Neuron (in vitro differentiated cells): Measurements from ENCODE around the gene KAT5.
A peak's percentile ranks its signal among the peaks of the same experiment; 100 is the strongest.
"Not testable (repeated sequence)": the region's sequence is repeated elsewhere in the genome, so short reads cannot be mapped to it uniquely, and the experiment has no call there.

Source experiments
- H2AFZ ChIP-seq: one replicate; pipeline ENCODE4 v1.6.1; 2013; ENCODE audit warnings: low read depth, mild to moderate bottlenecking, inconsistent platforms, low read length, moderate library complexity
- H3K27me3 ChIP-seq: one replicate; pipeline ENCODE4 v1.6.1; 2013; ENCODE audit warnings: low read length; ENCODE audit not compliant: insufficient read depth
- H3K36me3 ChIP-seq: one replicate; pipeline ENCODE4 v1.6.1; 2013; ENCODE audit warnings: low read length; ENCODE audit not compliant: insufficient read depth
- H3K4me1 ChIP-seq: one replicate; pipeline ENCODE4 v1.6.1; 2013; ENCODE audit warnings: low read length; ENCODE audit not compliant: insufficient read depth
- H3K4me3 ChIP-seq: 2 replicates; pipeline ENCODE4 v1.5.1; 2013; ENCODE audit warnings: mild to moderate bottlenecking, low read length, moderate library complexity
- H3K9me3 ChIP-seq: one replicate; pipeline ENCODE4 v1.6.1; 2013; ENCODE audit warnings: low read length

The KAT5 gene

DNA sequence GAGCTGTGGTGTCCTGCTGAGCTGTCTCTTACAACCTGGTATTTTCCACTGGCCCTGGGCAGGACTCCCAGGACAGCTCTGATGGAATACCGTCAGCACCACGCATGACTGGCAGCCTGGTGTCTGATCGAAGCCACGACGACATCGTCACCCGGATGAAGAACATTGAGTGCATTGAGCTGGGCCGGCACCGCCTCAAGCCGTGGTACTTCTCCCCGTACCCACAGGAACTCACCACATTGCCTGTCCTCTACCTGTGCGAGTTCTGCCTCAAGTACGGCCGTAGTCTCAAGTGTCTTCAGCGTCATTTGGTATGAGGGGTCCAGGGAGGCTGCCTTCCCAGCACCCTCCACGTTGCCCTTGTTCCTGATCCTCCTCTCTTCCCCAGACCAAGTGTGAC is 2.4 kb downstream of the KAT5 start:
- H2AFZ ChIP-seq, result no peak overlapping the region
- no peaks in the 10 kb centered on the region for H3K27me3 ChIP-seq
- H3K4me1 ChIP-seq, result peaks cover 20% of the 10 kb centered on the region
- no peaks in the 10 kb centered on the region for H3K9me3 ChIP-seq
- peaks cover 61% of the 10 kb centered on the region for H3K36me3 ChIP-seq
- no peak overlapping the region for H3K4me3 ChIP-seq

DNA sequence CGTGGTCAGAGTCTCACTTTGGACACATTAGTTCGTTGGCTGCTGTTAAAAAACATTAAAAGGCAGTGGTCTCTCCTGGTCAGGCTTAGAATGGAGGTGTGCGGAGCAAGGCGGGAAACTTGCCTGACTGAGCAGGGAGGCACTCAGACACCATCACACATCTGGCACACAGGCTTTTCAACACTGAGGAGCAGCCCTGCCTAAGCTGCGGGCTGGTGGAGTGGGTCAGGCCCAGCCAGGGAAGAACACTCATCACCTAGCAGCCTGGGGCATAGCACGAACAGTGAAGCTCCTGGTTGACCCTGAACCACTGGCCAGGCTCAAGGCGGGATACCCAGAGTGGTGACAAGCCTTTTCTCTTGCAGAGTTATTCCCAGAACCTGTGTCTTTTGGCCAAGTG is 4.2 kb downstream of the KAT5 start:
- Histone ChIP-seq H3K4me1 (peaks cover 29% of the 10 kb centered on the region), H2AFZ (no peak overlapping the region), H3K27me3 (no peaks in the 10 kb centered on the region), H3K9me3 (no peaks in the 10 kb centered on the region), H3K36me3 (peaks cover 61% of the 10 kb centered on the region), H3K4me3 (no peak overlapping the region)

DNA sequence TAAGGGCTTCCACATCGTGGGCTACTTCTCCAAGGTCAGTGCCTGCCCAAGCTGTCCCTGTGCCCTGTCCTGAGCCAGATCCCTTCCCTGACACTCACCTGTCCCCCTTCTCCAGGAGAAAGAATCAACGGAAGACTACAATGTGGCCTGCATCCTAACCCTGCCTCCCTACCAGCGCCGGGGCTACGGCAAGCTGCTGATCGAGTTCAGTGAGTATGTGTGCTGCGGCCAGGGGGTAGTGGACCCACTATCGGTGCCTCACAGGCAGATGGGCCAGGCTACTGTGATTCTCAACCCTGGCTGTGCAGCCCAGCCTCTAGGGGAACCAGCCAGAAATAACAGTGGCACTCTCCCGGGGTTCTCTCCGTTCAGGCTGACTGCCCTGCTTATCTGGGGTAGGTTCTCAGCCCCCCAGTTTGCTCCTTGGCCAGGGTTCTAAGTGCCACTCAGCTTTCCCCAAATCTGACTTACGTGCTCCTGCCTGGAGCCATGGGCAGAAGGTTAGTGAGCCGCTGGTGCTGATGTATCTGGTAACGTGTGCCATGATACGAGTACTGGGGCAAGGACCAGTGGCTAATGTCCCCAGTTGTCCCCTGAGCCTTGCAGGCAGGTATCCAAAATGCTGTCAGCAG is 4.8 kb downstream of the KAT5 start:
- Histone ChIP-seq H3K9me3 (no peaks in the 10 kb centered on the region), H3K27me3 (no peaks in the 10 kb centered on the region), H3K4me1 (peaks cover 29% of the 10 kb centered on the region), H2AFZ (no peak overlapping the region), H3K36me3 (peaks cover 61% of the 10 kb centered on the region), H3K4me3 (no peak overlapping the region)

DNA sequence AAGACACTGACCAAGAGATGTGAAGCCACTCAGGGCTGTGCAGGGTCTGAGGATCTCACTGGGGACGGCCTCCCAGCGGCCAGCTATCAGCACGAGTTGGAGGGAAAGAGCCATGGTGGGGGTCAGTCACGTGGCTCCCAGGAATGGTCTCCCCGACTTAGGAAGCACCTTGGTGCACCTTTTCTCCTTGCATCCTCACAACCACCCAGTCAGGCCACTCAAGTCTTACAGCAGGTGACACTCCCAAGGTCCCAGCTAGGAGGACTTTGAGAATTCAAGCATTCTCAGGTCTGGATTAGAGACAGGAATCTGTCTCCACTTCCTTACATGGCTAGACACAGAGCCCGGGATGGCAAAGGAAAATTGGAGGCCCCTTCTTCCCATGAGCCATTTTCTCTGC is 5.9 kb downstream of the KAT5 start:
- Histone ChIP-seq H3K4me3 (no peak overlapping the region), H3K27me3 (no peaks in the 10 kb centered on the region), H2AFZ (no peak overlapping the region), H3K36me3 (peaks cover 59% of the 10 kb centered on the region), H3K4me1 (peaks cover 25% of the 10 kb centered on the region), H3K9me3 (no peaks in the 10 kb centered on the region)

DNA sequence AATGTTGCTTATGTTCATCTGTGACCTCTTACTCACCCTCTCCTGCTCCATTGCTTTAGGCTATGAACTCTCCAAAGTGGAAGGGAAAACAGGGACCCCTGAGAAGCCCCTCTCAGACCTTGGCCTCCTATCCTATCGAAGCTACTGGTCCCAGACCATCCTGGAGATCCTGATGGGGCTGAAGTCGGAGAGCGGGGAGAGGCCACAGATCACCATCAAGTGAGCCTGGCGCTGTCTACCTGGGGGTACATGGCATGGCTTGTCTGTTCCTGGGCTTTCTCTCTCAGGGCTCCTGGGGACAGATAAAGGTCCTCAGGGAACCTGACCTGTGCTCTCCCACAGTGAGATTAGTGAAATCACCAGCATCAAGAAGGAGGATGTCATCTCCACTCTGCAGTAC is 6.5 kb downstream of the KAT5 start:
- Histone ChIP-seq H3K4me3 (no peak overlapping the region), H2AFZ (no peak overlapping the region), H3K9me3 (no peaks in the 10 kb centered on the region), H3K27me3 (no peaks in the 10 kb centered on the region), H3K4me1 (peaks cover 24% of the 10 kb centered on the region), H3K36me3 (peaks cover 53% of the 10 kb centered on the region)

DNA sequence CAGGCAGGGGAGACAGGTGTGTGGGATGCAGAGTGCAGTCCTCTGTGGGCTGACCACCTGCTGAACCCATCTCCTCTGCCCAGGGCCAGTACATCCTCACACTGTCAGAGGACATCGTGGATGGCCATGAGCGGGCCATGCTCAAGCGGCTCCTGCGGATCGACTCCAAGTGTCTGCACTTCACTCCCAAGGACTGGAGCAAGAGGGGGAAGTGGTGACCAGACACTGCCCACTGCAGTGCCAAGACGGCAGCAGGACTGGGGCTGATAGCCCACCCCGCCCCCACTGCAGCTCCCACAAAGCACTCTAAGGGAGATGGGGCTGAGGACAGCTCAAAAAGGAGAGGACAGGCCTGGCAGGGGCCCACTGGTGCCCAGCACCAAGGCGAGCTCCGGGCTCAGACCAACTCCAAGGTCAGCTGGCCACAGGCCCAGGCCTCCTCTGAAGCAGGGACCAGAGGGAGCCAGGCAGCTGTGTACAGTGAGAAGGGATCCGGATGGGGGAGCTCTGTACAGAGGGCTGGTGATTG is 7.0 kb downstream of the KAT5 start:
- Histone ChIP-seq H3K4me1 (peaks cover 24% of the 10 kb centered on the region), H2AFZ (no peak overlapping the region), H3K36me3 (peaks cover 48% of the 10 kb centered on the region), H3K27me3 (no peaks in the 10 kb centered on the region), H3K4me3 (peak overlapping the region; percentile 96), H3K9me3 (no peaks in the 10 kb centered on the region)

DNA sequence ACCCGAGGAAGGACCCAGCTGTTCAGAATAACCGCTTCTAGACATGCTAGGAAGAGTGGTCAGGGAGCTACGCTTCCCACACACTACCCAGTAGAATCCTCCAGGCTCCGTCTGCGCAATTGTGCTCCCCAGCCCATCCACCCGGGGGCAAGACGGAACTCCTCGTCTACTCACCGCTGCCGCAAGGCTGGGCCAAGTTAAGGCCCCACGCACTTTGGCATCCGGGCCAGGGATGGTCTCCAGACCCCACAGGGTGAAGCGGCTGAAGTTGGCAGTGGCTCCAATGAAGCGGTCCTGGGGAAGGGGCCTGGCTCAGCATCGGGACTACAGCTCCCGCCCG is 7.8 kb downstream of the KAT5 start:
- H2AFZ ChIP-seq, result peak overlapping the region; percentile 89
- H3K36me3 ChIP-seq, result peaks cover 40% of the 10 kb centered on the region
- peaks cover 24% of the 10 kb centered on the region for H3K4me1 ChIP-seq
- no peaks in the 10 kb centered on the region for H3K27me3 ChIP-seq
- no peaks in the 10 kb centered on the region for H3K9me3 ChIP-seq
- H3K4me3 ChIP-seq, result peak overlapping the region; percentile 96

DNA sequence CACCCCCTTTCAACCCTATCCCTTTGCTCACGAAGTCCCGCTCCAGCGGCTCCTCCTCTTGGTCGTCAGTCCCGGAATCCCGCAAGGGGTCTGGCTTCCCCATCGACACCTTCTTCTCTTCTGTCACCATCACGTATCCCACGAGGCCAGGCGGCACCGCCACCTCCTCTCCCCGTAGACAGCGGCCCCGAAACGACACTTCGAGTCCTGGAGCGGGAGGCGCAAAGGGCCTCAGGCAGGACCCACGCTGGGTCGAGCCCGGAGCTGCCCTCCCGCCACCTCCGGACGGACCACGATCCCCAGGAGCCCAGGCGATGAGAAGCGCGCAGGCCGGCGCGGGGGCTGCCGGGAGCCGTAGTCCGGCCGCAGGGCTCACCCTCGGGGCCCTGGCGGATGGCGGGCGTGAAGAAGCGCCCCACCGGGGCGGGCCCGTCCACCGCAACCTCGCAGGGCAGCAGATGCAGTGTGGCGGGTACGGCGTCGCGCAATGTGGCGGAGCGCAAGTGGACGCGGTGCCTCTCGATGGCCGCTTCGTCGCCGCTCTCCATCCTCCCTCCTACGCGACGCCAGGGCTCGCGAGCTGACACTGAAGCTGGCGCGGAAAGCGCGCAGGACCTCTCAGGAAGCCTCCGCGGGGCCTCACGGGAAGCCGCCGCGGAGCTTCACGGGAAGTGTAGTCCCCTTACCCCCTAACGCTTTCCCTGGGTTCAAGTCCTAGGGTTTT is 8.3 kb downstream of the KAT5 start, which contains the start of gene RNASEH2C:
TSS of gene RNASEH2C (minus strand) at position 588 of the 724 bp plus-strand sequence. CDS start at position 548, 40 bp downstream.
- Histone ChIP-seq H3K4me1 (peaks cover 24% of the 10 kb centered on the region), H3K27me3 (no peaks in the 10 kb centered on the region), H3K36me3 (peaks cover 35% of the 10 kb centered on the region), H2AFZ (peak within 1 kb of the TSS; percentile 89), H3K4me3 (peak within 1 kb of the TSS; percentile 96), H3K9me3 (no peaks in the 10 kb centered on the region)

DNA sequence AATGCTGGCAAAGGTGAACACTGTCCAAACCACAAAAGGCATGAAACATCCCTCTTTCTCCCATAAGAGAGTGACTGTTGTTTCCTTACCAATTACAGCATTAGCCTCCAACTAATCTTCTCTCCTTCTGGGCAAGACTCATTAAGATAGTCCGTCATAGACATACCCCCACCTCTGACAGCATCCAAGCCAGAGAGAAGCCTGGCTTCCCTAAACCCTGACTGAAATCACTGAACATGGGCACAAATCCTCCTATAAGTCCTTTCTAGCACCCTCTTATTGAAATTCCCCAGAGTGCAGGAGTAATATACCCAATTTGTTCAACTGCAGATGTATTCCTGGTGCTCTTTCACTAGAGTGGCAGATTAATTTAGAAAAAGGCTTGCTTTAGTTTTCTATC is 10.2 kb downstream of the KAT5 start:
- Histone ChIP-seq H3K4me1 (peaks cover 24% of the 10 kb centered on the region), H2AFZ (no peak overlapping the region), H3K27me3 (no peaks in the 10 kb centered on the region), H3K4me3 (no peak overlapping the region), H3K9me3 (peaks cover 2% of the 10 kb centered on the region), H3K36me3 (peaks cover 20% of the 10 kb centered on the region)

DNA sequence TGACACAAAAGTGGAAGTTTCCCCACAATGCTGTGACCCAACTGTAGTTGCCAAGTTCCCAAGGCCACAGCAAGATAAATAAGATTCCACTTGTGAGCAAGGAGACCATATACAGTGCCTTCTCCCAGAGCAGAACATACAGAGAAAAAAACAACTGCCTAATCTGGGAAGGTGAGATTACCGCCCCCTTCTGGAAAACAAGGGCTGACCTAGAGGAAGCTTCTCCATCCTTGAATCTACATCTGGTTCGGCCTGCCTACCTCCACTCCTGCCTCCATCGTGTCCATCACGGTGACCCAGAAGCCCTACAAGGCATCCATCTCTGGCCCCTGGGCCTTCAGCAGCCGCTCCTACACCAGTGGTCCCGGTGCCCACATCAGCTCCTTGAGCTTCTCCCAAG is 14.6 kb downstream of the KAT5 start:
- Histone ChIP-seq H3K27me3 (no peaks in the 10 kb centered on the region), H3K4me1 (no peaks in the 10 kb centered on the region), H3K9me3 (peaks cover 5% of the 10 kb centered on the region), H3K36me3 (no peaks in the 10 kb centered on the region), H3K4me3 (no peak overlapping the region), H2AFZ (no peak overlapping the region)

DNA sequence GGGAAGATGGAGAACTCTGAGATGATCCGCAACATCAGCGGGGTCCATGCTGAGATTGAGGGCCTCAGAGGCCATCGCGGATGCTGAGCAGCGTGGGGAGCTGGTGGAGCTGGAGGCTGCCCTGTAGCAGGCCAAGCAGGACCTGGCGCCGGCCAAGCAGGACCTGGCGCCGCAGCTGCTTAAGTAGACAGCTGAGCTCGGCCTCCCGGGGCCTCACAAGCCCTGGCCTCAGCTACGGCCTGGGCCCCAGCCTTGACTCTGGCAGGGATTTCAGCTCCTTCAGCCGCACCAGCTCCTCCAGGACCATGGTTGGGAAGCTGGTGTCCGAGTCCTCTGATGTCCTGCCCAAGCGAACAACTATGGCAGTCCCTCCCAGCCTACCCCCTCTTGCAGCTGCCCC is 15.8 kb downstream of the KAT5 start:
- Histone ChIP-seq H2AFZ (no peak overlapping the region), H3K4me1 (no peaks in the 10 kb centered on the region), H3K36me3 (no peaks in the 10 kb centered on the region), H3K27me3 (no peaks in the 10 kb centered on the region), H3K9me3 (peaks cover 5% of the 10 kb centered on the region), H3K4me3 (no peak overlapping the region)

DNA sequence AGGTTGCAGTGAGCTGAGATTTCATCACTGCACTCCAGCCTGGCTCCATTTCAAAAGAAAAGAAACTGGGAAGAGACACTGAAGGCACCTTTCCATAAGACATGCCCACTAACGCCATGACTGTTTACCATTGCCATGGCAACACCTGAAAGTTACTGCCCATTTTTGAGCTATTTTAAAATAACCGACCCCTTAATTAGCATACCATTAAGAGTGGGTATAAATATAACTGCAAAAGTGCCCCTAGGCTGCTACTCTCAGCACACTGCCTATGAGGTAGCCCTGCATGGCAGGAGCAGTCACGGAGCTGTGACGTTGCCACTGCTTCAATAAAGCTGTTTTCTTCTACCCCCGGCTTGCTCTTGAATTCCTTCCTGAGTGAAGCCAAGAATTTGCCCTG is 18.4 kb downstream of the KAT5 start:
- no peaks in the 10 kb centered on the region for H3K27me3 ChIP-seq
- no peak overlapping the region for H3K4me3 ChIP-seq
- no peaks in the 10 kb centered on the region for H3K36me3 ChIP-seq
- no peaks in the 10 kb centered on the region for H3K4me1 ChIP-seq
- H2AFZ ChIP-seq, result no peak overlapping the region
- H3K9me3 ChIP-seq, result peaks cover 5% of the 10 kb centered on the region

DNA sequence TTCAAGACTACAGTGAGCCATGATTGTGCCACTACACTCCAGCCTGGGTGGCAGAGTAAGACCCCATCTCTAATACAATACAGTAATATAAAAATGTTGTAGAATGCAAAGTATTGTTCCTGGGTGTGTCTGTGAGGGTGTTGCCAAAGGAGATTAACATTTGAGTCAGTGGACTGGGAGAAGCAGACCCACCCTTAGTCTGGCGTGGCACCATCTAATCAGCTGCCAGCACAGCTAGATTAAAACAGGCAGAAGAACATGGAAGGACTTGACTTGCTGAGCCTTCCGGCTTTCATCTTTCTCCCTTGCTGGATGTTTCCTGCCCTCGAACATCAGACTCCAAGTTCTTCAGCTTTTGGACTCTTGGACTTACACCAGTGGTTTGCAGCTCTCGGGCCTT is 23.1 kb downstream of the KAT5 start:
- H3K4me3 ChIP-seq, H3K9me3 ChIP-seq, H3K4me1 ChIP-seq, H2AFZ ChIP-seq, H3K27me3 ChIP-seq, H3K36me3 ChIP-seq: not testable (repeated sequence)
